ENCODE data around the gene LMAN1.

The LMAN1 gene

DNA sequence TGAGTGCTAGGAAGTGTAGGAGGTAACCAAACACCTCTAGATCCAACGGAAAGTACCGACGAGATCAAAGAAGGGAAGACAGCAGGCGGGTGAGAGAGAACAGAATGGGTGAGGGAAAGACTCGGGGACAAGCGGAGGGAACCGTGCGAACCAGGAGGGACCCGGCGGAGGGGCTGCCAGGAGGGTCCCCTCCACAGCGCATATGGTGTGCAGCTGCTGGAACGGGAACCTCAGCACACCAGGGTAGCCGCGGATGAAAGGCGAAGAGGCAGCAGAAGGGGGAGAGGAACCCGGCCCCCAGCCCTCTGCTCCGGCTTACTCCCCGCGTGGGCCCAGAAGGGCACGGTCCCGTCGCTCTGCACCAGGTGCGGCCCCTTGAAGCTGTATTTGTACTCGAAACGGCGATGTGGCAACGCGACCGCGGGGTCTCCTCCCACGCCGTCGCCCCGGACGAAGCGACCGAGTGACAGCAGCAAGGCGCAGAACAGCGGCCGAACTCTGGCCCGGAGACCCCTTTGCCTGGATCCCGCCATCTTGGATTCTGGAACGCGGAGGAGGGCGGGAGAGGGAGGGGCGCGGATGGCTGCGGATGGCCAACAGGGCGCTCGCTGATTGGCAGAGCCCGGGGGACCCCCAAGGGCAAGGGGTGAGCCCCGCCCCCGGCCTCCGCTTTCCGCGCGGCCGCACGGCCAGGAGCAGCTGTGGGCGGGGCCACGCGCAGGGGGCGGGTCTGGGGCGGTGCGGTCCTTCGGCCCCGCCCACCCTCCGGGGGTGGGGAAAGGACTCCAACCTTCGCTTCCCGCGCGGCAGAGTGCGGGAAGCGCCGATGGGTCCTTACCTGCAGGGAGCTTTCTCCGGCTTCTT lies at the start of gene LMAN1:
LMAN1 (minus strand) TSS at position 554 of the 864 bp plus-strand sequence; CDS start at position 533, 21 bp downstream.
- peak; percentile 96 for DNase-seq

DNA sequence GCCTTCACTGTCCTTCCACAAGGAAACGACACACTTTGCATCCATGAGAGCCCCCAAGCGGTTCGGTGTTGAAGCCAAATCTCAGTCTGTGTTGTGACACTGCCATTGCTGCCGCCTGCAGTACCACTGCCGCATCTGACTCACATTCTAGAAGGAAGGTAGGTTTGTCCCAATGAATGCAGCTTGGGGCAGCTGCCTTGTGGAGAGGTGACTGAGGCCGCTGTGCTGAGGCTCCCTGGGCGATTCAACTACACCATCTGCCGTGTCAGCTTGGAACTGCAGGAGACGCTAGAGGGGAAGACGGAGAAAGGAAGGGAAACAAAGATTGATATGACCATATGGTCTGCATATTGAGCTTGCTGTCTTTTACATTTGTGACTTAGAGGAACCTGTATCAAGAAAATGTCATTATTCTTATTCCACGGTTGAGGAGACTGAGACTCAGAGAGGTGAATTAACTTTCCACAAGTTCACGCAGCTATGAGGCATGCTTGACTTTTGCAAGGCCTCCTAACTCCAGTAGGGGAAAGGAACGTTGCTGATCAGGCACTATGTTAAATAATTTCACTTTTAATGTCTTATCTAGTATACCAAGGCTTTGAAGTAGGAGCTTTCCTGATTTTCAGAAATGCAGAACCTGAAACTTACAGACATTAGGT lies 43.5 kb upstream of the LMAN1 start:
- DNase-seq, result peak; percentile 97

DNA sequence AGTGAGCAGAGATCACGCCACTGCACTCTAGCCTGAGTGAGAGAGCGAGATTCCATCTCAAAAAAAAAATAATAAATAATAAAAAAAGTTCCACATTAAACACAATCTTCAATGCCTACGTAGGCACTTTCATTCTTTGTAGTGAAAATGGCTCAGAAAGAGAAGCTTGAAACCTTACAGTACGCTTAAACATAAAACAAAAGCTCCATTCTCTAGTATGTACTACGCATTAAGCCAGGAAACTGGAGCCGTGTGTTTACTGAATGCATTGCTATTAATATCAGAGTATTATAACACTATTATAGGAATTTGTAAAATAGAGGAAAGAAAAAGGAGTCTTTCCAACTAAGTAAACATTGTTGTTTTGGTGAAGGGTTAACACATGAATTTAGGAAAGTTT lies 41.3 kb upstream of the LMAN1 start:
- DNase-seq, result no peak

- no peak for DNase-seq
Measured at GRCh38 chr18:59395226-59396175, 36.4 kb upstream of the LMAN1 start.

- DNase-seq, result no peak
Measured at GRCh38 chr18:59393381-59393780, 34.3 kb upstream of the LMAN1 start.

DNA sequence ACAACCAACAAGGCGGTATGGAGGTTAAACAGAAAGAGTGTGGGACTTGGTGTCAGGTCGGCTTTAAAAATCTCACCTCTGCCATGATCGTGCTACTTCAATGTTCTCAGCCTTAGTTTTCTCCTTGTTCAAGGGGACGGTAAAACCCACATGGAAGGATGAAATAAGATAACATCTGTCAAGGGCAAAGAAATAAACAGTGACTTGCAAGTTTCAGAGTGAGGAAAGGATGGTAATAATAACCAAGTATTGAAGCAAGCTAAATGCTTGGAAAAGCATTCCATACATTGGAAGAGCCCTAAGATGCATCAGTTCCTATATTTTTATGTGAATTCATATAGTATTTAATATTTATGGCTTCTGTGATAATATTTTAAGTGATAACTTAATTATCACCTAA lies 29.8 kb upstream of the LMAN1 start:
- DNase-seq, result no peak

DNA sequence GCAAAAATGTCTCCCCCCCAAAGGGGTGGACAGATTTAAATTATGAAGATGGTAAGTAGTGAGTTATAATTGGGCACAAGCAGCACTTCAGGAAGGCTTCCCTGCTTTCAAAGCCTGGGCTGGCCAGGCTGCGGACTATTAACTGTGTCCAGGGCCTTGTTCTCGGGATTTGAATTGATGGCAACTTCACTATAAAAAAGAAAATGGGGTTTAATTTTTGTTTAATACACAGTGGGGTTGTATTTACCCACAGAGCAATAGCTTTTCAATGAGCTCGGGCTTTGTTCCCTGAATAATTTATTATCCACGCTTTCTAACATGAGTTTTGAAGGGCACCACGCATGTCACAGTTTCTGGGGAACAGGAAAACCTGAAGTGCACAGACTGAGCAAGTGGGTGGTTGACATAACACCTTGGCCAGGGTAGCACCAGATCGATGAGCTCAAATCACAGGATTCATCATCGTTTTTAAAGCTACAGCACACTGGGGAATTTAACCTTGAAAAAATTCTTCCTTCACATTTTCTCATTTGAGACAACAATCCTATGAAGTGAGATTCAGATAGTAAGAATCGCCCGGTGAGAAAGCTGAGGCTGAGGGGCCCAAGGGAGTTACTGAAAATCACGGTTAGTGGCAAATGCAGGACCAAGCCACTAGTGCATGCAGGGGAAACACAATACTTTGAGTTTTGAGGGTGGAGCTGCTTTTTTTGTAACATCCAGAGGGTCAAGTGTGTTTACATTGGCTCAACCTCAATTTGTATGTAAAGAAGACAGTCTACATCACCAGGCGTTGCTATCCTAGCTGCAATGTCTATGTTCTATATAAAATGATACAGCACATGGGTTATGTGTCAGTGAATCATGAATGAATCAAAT lies 28.9 kb upstream of the LMAN1 start:
- DNase-seq, result peak; percentile 85

DNA sequence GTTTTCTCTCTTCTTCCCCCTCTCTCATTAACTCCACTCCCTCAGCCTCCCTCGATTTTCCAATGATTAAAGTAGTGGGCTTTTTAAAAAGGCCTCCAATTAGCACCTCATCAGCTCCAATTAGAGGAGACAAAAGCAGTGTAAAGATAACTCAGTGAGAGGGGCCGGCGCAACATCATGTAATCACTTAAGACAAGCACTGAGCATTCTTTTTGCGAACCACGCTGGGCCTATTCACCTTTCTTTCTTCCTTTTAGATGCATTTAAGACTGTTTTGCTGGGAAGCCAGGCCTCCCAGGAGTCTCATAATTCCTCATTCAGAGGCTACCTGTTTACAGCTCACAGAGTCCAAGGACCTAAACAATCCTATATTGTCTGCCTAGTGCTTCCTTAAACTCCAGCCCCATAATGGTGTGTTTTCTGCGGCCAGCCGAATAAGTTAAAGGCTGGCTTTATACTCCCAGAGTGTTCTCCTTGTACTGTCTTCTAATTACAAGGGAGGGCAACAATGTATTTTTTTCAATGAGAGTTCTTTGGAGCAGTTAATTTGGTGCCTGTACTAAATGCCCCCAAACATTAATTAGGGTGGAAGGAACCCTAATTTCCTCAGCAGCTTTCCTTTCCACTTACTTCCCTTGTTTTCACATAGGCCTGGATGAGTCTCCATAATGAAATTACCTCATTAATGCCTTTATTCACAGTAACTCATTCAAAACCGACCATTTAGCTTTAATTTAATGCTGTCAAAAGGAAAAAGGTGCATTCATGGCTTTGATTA lies 28.0 kb upstream of the LMAN1 start:
- no peak for DNase-seq

GRCh38 chr18:59385191-59385590 lies 26.1 kb upstream of the LMAN1 start:
- DNase-seq, result peak; percentile 24

DNA sequence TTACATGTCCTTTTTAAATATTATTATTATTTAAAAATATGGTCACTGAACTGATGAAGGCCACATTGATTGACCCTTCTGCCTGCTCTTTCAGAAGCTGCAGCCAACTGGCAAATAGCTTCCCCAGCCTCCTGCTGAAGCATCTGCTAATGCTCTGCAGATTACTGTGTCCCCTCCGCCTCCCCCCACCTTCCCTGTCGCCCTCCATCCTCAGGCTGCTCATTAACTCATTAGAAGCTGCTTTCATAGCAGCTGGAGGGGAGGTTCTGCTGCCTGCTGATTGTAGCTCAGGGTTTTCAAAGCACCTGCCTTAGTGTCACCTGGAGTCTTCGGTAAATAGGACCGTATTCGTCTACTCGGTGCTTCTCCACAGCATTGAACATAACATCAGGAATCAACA lies 24.8 kb upstream of the LMAN1 start:
- peak; percentile 85 for DNase-seq

DNA sequence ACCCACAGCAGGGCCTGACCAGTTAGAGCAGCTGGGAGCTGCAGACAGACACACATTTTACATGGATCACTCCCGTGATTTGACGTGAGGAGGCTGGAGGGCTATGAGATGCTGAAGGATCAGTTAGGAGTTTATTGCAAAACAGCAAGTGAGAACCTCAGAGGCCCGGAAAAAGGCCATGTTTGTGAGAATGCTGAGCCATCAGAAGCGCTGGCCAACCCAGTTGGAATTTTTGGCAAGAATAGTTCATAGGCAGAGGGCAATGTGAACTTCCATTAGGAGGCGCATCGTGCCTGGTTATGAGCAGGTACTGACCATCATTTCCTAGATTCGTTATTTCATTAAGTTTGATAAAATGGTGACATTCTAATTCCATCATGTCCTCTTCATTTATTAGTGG lies 23.3 kb upstream of the LMAN1 start:
- no peak for DNase-seq

GRCh38 chr18:59381949-59382348 lies 22.9 kb upstream of the LMAN1 start:
- no peak for DNase-seq

DNA sequence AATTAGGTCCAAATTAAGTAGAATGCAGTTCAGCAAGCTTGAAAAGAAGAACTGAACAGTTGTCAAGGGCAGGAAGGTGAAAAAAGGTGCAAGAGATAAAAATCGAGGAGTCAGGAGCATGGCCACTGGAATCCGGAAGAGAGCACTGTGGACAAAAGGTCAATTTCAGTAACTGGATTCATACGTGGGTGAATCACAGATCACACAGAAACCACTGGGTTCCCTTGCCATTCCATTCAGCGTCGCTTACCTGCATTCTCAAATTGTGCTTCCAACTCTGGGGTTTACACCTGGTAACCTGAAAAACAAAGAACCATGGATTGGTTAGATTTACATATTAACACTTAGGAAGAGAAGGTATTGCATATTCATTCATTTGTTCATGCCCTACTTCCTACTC lies 21.6 kb upstream of the LMAN1 start:
- DNase-seq, result no peak

DNA sequence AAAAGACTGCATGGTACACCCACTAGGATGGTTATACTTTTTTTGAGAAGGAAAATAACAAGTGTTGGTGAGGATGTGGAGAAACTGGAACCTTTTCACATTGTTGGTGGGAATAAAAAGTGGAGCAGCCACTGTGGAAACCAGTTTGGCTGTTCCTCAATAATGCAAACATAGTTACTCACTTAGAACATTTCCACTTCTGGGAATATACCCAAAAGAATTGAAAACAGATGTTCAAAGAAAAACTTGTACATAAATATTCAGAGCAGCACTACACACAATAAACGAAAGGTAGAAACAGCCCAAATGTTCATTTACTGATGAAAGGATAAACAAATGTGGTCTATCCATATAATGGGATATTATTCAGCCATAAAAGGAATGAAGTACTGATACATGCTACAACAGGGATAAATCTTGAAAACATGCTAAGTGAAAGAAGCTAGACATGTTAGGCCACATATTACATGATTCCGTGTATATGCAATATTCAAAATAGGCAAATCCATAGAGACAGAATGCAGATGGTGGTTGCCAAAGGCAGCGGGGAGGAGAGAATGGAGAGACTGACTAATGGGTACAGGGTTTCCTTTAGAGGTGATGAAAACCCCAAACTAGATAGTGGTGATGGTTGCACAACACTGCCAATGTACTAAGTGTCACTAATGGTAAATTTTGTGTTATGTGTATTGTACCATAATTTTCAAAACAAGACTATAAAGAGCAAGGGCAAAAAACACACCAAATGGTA lies 20.9 kb upstream of the LMAN1 start:
- no peak for DNase-seq

- no peak for DNase-seq
Measured at GRCh38 chr18:59377613-59378337, 18.7 kb upstream of the LMAN1 start.

- no peak for DNase-seq
Measured at GRCh38 chr18:59376351-59376935, 17.4 kb upstream of the LMAN1 start.

- no peak for DNase-seq
Measured at GRCh38 chr18:59374128-59374527, 15.1 kb upstream of the LMAN1 start.

DNA sequence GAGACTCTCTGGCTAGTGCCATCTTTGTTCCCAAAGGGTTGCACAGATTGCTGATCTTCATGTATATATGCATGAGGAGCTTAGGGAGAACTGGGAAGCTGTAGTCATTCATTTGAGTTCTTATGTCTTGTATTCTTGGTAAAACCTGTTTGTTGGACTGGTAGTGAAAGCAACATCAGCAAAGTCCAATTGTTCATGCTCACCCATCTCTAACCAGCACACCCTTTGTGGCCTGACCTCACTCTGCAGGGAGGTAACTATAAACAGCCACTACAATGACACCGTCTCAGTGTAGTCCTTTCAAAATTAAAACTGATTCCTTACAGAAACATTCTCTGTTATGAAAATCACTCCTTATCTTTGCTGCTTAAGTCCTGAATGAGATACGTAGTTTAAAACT lies 13.9 kb upstream of the LMAN1 start:
- peak; percentile 4 for DNase-seq

GRCh38 chr18:59360381-59360780 lies 1.3 kb upstream of the LMAN1 start:
- DNase-seq, result no peak

DNA sequence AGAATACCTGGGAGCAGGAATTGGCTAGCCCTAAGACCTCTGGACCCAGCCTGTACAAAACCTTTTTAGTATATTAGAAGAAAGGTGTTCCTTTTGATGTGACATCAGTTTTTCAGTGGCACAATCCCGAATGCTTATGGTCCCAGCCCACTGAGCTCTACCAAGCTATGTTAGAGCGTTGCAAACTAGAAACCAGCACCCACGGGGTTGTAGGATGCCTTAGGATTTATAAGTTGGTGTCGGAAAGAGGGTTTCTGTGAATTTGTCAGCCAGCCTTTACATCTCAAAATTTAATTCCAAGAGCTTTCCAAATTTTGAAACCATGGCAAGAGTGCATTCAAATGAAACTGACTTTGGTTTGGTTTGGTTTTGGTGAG lies 499 bp upstream of the LMAN1 start:
- DNase-seq, result no peak

All from NCI-H345 (cell line).